Effector memory CD8-positive, alpha-beta T cell (primary cell): ENCODE measurements around the gene TMEM31.

Experiments used
- ATAC-seq: fragments of 150-1000 bp; cut with Tn5 transposase; replicated peaks from 2 replicates; pipeline ENCODE4 v1.10.0; 2021; ENCODE audit warnings: mild to moderate bottlenecking, moderate library complexity
- DNase-seq, 3 experiments: peaks; one replicate each; pipeline ENCODE4 v3.0.0; 2021
- H3K27ac Mint-ChIP-seq, 2 donors: one replicate each; pipeline ENCODE4 v1.8.0; 2022; ENCODE audit warnings: mild to moderate bottlenecking in 2 of 2, mixed read lengths in 2 of 2, moderate library complexity in 2 of 2
- H3K27me3 Mint-ChIP-seq, 2 donors: one replicate each; pipeline ENCODE4 v1.8.0; 2022; ENCODE audit warnings: mixed read lengths in 2 of 2
- H3K36me3 Mint-ChIP-seq: one replicate; pipeline ENCODE4 v1.8.0; 2022; ENCODE audit warnings: mild to moderate bottlenecking, moderate library complexity, mixed read lengths; ENCODE audit not compliant: insufficient read depth
- H3K4me1 Mint-ChIP-seq, 2 donors: one replicate each; pipeline ENCODE4 v1.8.0; 2022; ENCODE audit warnings: low read depth in 2 of 2, mixed read lengths in 2 of 2
- H3K4me3 Mint-ChIP-seq, 2 donors: one replicate each; pipeline ENCODE4 v1.8.0; 2022; ENCODE audit warnings: mild to moderate bottlenecking in 2 of 2, mixed read lengths in 2 of 2, moderate library complexity in 2 of 2
- H3K9me3 Mint-ChIP-seq, 2 donors: one replicate each; pipeline ENCODE4 v1.8.0; 2022; ENCODE audit warnings: mixed read lengths in 2 of 2

The TMEM31 gene

DNA sequence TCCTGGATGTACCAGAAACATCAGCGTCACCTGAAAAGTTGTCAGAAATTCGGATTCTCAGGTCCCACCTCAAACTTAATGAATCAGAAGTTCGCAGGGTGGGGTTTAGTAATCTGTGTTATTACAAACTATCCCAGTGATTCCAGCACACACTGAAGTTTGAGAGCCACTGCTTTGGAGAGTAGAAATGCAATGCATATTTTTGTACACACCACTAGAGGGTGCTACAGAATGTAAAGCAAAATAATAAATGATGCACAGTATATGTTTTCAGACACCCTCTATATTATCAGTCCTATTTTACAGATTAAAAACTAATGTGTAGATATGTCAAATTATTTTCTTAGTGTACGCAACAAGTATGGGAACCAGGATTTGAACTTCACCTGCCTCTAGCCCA lies 21.8 kb upstream of the TMEM31 start:
- Mint-ChIP-seq H3K9me3 (no peaks in the 10 kb centered on the region), H3K4me3 (peak overlapping the region in 1 of 2 donors; percentile 31), H3K27ac (no peak overlapping the region), H3K36me3 (peaks cover 8% of the 10 kb centered on the region), H3K4me1 (peaks cover 0 to under 1% of the 10 kb centered on the region in 2 donors), H3K27me3 (no peaks in the 10 kb centered on the region)
- DNase-seq, result peak in 1 of 3 experiments; percentile 1
- ATAC-seq, result no peak

DNA sequence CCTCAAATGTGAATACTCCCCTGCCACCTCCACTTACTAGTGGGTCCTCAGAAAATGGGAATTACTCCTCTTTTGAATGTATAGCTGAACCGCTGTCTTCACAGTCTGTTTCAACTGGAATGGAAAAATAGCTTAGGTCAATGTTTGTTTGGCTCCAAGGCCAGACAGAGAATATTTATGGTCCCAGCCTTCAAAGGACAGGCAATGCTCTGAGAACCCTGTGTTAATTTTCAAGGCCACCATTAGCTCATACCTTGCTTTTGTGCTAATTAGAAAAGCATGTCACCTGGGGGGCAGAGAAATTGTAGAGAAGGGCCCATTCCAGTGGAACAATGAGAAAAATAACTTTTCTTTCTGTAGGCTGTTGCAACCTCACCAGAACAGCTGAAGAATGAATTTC lies 19.6 kb upstream of the TMEM31 start:
- Mint-ChIP-seq H3K4me1 (no peaks in the 10 kb centered on the region), H3K27me3 (no peaks in the 10 kb centered on the region), H3K4me3 (no peak overlapping the region), H3K9me3 (no peaks in the 10 kb centered on the region), H3K36me3 (no peaks in the 10 kb centered on the region), H3K27ac (no peak overlapping the region)
- ATAC-seq (no peak), DNase-seq (no peak)

DNA sequence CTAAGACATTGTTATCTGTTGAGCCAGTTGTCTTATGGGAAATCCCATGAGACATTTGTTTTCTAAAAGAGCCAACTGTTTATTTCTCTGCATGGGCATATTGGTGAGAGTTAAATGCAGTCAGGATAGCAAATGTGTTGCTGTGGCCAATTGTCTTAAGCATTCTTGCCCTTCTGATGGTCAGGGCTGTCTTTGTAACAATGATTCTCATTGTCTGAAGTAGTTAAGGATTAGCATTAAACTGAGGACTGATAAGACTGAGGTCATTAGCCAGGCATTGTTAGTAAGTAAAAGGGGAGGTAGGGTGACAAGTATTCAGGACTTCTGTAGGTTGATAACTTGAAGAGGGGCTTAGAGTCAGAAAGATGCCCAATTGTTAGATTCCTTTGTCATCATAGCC lies 13.0 kb upstream of the TMEM31 start:
- no peaks in the 10 kb centered on the region for H3K9me3 Mint-ChIP-seq
- H3K4me1 Mint-ChIP-seq, result no peaks in the 10 kb centered on the region
- no peak overlapping the region for H3K4me3 Mint-ChIP-seq
- ATAC-seq, result no peak
- H3K27me3 Mint-ChIP-seq, result peaks cover 8 to 20% of the 10 kb centered on the region in 2 donors
- H3K36me3 Mint-ChIP-seq, result no peaks in the 10 kb centered on the region
- H3K27ac Mint-ChIP-seq, result no peak overlapping the region
- no peak for DNase-seq

DNA sequence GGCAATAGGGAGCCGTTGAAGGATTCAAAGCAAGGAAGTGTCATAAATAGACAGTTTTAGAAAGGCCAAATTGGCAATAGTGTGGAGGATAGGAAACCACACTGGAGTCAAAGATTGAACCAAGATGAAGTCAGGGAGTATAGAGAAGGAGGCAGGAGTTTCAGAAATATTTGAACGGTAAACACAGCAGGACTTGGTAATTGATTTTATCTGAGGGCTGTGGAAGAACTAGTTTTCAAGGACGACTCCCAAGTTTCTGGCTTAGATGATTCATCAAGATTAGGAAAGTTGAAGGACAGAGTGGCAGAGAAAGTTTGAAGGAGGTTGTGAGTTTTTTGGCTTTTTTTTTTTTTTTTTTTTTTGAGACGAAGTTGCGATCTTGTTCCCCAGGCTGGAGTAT lies 11.5 kb upstream of the TMEM31 start:
- H3K27me3 Mint-ChIP-seq, result peaks cover 8 to 20% of the 10 kb centered on the region in 2 donors
- no peaks in the 10 kb centered on the region for H3K36me3 Mint-ChIP-seq
- no peak for DNase-seq
- H3K27ac Mint-ChIP-seq, result no peak overlapping the region
- no peaks in the 10 kb centered on the region for H3K4me1 Mint-ChIP-seq
- no peak for ATAC-seq
- H3K9me3 Mint-ChIP-seq, result no peaks in the 10 kb centered on the region
- no peak overlapping the region for H3K4me3 Mint-ChIP-seq

DNA sequence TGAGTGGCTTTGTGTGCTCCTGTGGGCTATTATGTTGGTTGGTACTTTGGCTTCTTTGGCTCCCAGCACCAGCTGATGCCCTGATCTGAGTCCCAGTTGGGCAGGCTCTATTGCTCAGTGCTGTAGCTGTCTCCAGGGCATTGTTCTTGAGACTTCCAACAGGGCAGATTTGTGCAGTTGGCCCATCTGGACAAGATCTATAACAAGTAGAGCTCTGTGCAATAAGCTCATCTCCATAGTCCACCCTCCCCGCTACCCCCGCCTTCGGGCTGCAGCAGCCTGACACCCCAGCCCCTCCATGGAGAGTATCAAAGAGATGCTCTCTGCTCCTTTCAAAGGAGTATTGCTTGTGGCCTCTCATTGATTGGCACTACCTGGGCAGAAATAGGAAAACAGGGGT lies 5.8 kb upstream of the TMEM31 start:
- H3K4me3 Mint-ChIP-seq, result no peak overlapping the region
- no peak overlapping the region for H3K27ac Mint-ChIP-seq
- H3K4me1 Mint-ChIP-seq, result no peaks in the 10 kb centered on the region
- peaks cover 6 to 18% of the 10 kb centered on the region in 2 donors for H3K27me3 Mint-ChIP-seq
- no peaks in the 10 kb centered on the region for H3K9me3 Mint-ChIP-seq
- no peak for ATAC-seq
- H3K36me3 Mint-ChIP-seq, result no peaks in the 10 kb centered on the region
- no peak for DNase-seq

DNA sequence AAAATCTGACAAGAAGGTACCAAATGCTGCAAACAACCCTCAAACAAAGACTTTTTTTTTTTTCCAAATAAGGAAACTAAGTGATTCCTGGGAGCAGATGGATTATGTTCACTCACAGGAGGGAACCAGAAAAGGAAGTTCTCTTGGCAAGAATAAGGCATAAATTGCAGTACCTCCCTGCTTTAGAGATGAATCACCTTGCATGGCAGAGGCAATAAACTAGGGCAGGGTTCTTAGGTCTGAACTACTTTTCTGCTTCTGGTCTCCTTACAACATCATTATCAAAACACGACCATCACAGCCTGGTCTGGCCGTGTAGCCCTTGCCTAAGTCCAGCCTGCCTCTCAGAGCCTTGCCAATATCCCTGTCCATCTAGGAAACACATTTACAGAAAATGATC lies 6.3 kb downstream of the TMEM31 start:
- H3K27ac Mint-ChIP-seq, result no peak overlapping the region
- H3K36me3 Mint-ChIP-seq, result no peaks in the 10 kb centered on the region
- H3K4me1 Mint-ChIP-seq, result no peaks in the 10 kb centered on the region
- no peak for DNase-seq
- no peaks in the 10 kb centered on the region for H3K9me3 Mint-ChIP-seq
- H3K4me3 Mint-ChIP-seq, result no peak overlapping the region
- peaks cover 7% of the 10 kb centered on the region in 2 donors for H3K27me3 Mint-ChIP-seq
- ATAC-seq, result no peak

DNA sequence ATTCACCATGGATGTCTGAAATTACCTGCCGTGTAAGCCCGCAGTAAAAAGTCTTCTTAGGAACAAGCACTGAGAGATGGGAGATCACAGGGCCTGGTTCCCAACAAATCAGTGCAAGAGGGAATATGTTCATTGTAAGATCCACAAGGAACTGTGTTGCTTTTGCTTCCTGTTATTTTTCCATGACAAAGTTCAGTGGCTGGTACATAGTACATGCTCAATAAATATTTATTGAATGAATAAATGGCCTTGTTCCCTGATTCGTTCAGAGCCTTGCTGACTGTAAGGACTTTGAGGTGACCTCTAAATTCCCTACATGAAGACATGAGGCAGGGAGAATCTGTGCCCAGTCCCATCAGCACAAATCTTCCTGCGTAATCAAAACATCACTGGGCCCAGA lies 7.4 kb downstream of the TMEM31 start:
- no peak overlapping the region for H3K27ac Mint-ChIP-seq
- no peaks in the 10 kb centered on the region for H3K36me3 Mint-ChIP-seq
- no peak for ATAC-seq
- H3K27me3 Mint-ChIP-seq, result peaks cover 7% of the 10 kb centered on the region in 2 donors
- DNase-seq, result no peak
- no peaks in the 10 kb centered on the region for H3K4me1 Mint-ChIP-seq
- H3K9me3 Mint-ChIP-seq, result no peaks in the 10 kb centered on the region
- no peak overlapping the region for H3K4me3 Mint-ChIP-seq

DNA sequence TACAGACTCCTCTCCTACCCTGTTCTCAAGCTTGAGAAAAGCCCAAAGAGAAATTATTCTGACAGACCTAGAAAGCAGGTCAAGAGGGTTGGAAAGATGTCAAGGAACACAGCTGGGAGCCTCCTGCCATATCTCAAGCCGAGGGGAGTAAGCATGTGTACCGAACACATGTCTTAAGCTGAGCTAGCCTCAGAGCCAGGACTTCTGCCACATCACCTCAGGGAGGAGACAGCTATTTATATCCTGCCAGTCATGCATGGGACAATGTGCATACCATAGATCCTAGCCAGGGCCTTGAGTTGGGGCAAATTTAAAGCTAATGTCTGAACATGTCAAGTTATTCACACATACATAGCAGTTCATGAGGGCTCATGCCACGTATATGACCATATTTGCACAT lies 11.8 kb downstream of the TMEM31 start:
- peaks cover 0 to 11% of the 10 kb centered on the region in 2 donors for H3K27me3 Mint-ChIP-seq
- DNase-seq (no peak), ATAC-seq (no peak)
- no peak overlapping the region for H3K4me3 Mint-ChIP-seq
- no peak overlapping the region for H3K27ac Mint-ChIP-seq
- no peaks in the 10 kb centered on the region for H3K9me3 Mint-ChIP-seq
- no peaks in the 10 kb centered on the region for H3K36me3 Mint-ChIP-seq
- no peaks in the 10 kb centered on the region for H3K4me1 Mint-ChIP-seq

DNA sequence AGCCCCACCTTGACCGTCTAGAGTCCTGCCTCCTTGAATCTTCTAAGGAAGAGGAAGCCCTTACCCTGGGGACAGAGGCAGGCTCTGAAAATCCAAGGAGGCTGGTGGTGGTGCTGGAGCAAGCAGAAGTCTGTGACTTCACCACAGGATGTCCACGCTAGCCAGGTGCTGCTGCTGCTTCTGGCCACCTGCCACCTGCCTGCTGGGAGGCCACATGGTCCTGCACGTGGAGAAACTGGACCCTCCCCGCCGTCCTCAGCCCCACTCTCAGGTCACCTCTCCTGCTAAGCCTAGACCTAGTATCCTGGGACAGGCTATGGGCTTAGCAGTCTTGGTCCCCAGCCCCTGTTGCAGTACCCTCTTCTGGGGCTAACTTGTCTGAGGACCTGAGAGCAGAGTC lies 15.8 kb downstream of the TMEM31 start:
- ATAC-seq, result no peak

DNA sequence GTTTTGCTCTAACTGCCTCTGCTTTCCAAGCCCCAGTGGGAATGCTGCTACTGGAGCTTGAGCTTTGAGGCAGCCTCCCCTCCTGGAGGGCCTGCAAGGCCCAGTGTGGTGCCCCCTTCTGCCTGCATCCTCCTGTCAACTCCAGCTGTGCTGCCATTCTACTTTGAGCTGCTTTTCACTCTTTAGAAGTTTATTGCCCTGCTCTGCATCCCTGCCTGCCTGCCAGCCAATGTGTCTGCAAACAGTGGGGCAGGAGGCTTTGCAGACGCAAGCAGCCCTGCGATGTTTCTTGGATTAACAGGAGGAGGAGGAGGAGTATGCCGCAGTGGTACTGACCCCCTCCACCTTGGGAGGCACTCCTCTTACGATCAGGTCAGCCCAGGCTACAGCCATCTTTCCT lies 16.4 kb downstream of the TMEM31 start:
- H3K4me1 Mint-ChIP-seq, result peaks cover 0 to 1% of the 10 kb centered on the region in 2 donors
- H3K36me3 Mint-ChIP-seq, result peaks cover 2% of the 10 kb centered on the region
- DNase-seq (no peak), ATAC-seq (no peak)
- peaks cover 10 to 30% of the 10 kb centered on the region in 2 donors for H3K27me3 Mint-ChIP-seq
- no peaks in the 10 kb centered on the region for H3K9me3 Mint-ChIP-seq
- H3K4me3 Mint-ChIP-seq, result no peak overlapping the region
- H3K27ac Mint-ChIP-seq, result no peak overlapping the region

More for the DNA sequence above, 15.8 kb downstream of the TMEM31 start:
- H3K4me3 Mint-ChIP-seq, result no peak overlapping the region
- no peaks in the 10 kb centered on the region for H3K9me3 Mint-ChIP-seq
- no peak for DNase-seq
- H3K4me1 Mint-ChIP-seq, result peaks cover 0 to 1% of the 10 kb centered on the region in 2 donors
- peaks cover 2% of the 10 kb centered on the region for H3K36me3 Mint-ChIP-seq
- peaks cover 6 to 24% of the 10 kb centered on the region in 2 donors for H3K27me3 Mint-ChIP-seq
- no peak overlapping the region for H3K27ac Mint-ChIP-seq

DNA sequence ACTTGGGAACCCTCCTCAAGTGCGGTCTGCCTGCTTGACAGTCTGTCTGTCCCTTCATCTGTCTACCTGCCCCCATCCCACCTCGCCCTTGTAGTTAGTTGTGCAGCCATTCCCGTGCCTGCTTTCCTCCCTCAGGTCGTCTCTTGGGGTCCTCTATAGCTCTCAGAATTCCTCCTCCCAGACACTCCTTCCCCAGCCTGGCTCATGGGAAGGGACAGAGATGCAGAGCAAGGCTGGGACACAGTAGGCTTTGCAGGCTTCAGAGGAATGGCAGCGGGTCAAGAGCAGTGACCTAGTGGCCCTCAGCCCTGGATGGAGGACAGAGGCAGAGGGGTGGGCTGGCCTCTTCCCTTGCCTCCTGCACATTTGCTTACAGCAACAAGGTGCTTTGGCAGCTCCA lies 18.3 kb downstream of the TMEM31 start:
- no peaks in the 10 kb centered on the region for H3K9me3 Mint-ChIP-seq
- no peak overlapping the region for H3K27ac Mint-ChIP-seq
- H3K27me3 Mint-ChIP-seq, result peaks cover 20 to 37% of the 10 kb centered on the region in 2 donors
- peaks cover 2% of the 10 kb centered on the region for H3K36me3 Mint-ChIP-seq
- peaks cover 0 to 1% of the 10 kb centered on the region in 2 donors for H3K4me1 Mint-ChIP-seq
- no peak overlapping the region for H3K4me3 Mint-ChIP-seq
- DNase-seq (no peak), ATAC-seq (no peak)

DNA sequence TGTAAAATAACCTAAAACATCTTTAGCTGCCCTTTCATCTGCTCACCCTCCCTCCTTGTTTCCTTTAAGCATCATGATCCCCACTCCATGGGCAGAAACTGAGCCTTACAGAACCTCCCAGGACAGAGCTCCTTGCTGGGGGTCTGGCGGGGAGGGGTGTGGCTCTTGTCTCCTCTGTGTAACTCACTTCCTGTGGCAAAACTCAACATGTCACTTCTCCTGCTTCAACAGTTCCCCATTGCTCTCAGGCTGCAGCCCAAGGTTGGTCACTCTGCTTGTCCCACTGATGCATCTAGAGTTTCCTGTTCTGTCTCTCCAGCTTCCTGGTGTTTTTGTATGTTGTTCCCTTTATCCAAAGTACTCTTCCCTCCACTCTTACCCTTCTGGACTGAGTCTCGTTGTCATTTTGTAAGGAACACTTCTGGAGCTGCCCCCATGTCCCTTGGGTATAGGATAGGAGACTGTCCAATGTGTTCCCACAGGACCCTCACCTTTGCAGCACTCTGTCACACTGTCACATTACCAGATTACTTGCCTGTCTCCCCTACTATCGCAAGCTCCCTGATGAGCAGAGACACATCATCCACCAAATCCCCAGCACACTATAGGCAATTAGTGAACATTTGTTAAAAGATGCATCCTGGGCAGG lies 19.6 kb downstream of the TMEM31 start:
- Mint-ChIP-seq H3K27me3 (peaks cover 26 to 44% of the 10 kb centered on the region in 2 donors), H3K9me3 (no peaks in the 10 kb centered on the region), H3K36me3 (peaks cover 2% of the 10 kb centered on the region), H3K4me1 (peaks cover 0 to 1% of the 10 kb centered on the region in 2 donors), H3K27ac (no peak overlapping the region), H3K4me3 (no peak overlapping the region)
- DNase-seq, result no peak
- ATAC-seq, result no peak

DNA sequence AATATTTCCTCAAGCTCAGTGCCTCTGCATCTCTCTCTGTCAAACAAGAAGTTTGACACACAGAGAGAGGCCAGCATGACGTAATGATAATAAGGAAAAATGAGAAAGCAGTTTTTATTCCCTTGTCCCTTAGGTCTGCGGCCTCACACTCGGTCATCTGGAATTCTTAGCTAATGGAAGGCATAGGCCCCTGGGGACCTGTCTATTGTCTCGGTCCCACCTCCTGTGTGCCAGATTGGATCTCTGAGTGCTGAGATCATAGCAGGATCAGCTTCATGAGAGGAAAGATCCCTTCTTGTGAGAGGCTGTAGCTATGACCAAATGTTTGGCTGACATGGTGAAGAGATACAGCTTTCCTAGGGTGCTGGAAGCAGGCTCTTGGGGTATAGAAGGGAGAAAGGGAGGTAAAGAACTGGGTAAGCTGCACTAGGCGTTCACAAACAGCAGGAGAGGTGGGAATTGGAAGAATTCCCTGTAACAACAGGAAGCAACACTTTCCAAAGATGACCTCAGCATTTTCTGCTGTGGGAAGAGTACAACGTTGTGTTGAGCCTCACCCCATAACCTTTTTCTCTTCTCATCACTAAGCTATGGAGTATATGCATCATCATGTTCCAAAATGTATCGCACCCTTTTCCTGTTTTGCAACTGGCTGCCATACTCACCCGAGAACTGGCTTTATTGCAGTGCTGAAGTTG lies 20.2 kb downstream of the TMEM31 start:
- Mint-ChIP-seq H3K4me1 (peaks cover 0 to 1% of the 10 kb centered on the region in 2 donors), H3K27me3 (peaks cover 26 to 39% of the 10 kb centered on the region in 2 donors), H3K9me3 (no peaks in the 10 kb centered on the region), H3K4me3 (no peak overlapping the region), H3K36me3 (peaks cover 2% of the 10 kb centered on the region), H3K27ac (no peak overlapping the region)
- DNase-seq (no peak), ATAC-seq (no peak)

DNA sequence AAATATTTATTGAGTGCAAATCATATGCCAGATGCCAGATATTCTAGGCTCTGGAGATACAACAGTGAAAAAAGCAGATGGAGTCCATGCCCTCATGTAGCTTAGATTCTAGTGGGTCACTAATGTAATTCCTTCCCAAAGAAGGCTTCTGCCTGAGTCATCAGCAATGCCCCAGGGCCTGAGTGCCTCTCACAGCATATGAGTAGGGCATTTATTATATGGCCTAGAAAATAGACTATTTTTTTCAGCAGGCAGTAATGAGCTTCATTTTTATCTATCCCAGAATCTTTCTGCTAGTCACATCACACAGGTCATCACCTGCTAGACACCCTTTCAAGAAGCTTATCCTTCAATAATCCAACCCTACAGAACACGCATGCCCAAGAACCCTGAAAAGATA lies 22.3 kb downstream of the TMEM31 start:
- no peak for ATAC-seq

More for the DNA sequence above, 22.3 kb downstream of the TMEM31 start:
- peaks cover 0 to 1% of the 10 kb centered on the region in 2 donors for H3K4me1 Mint-ChIP-seq
- peaks cover 2% of the 10 kb centered on the region for H3K36me3 Mint-ChIP-seq
- H3K27me3 Mint-ChIP-seq, result peaks cover 26 to 34% of the 10 kb centered on the region in 2 donors
- DNase-seq, result no peak
- no peak overlapping the region for H3K27ac Mint-ChIP-seq
- no peaks in the 10 kb centered on the region for H3K9me3 Mint-ChIP-seq
- no peak overlapping the region for H3K4me3 Mint-ChIP-seq
